Prostate gland (tissue), 2 donors: ENCODE results near the gene CHST11. TPM values are rescaled to one million over a fixed set of nuclear protein-coding genes. Genes with fewer than 3 reads are reported as not detected.

Experiments
- DNase-seq: peaks from one replicate; pipeline ENCODE4 v3.0.0-alpha.2; 2019; ENCODE audit warnings: low spot score
- H3K27ac ChIP-seq, 2 donors: fragments of 200-600 bp; sonication (generic); 2 replicates each; pipeline ENCODE4 v1.5.1; 2017 to 2019
- H3K27me3 ChIP-seq: fragments of 200-600 bp; sonication (generic); replicated peaks from 2 replicates; pipeline ENCODE4 v1.5.1; 2019; ENCODE audit not compliant: insufficient read depth
- H3K36me3 ChIP-seq, 2 donors: fragments of 200-600 bp; sonication (generic); 1 replicate in 1 of 2; 2 replicates in 1 of 2; pipeline versions ENCODE4 v1.5.1 to v1.8.1; 2017 to 2019
- H3K4me1 ChIP-seq: fragments of 200-600 bp; sonication (generic); replicated peaks from 2 replicates; pipeline ENCODE4 v1.5.1; 2019
- H3K4me3 ChIP-seq, 2 donors: fragments of 200-600 bp; sonication (generic); 2 replicates each; pipeline ENCODE4 v1.5.1; 2017 to 2019
- H3K9me3 ChIP-seq: fragments of 200-600 bp; sonication (generic); 2 replicates; pipeline ENCODE4 v1.5.1; 2017
- CTCF ChIP-seq, 4 experiments: fragments of 200-600 bp in 2 of 4; fragments of 450-650 bp in 2 of 4; sonication (generic) in 2 of 4; IDR thresholded peaks; 1 replicate in 3 of 4; 2 replicates in 1 of 4; pipeline ENCODE4 v1.5.1; 2016 to 2019; ENCODE audit warnings: antibody characterized with exemption in 4 of 4, mild to moderate bottlenecking in 2 of 4, moderate library complexity in 2 of 4
- POLR2A ChIP-seq: fragments of 450-650 bp; IDR thresholded peaks from one replicate; pipeline ENCODE4 v1.6.1; 2016; ENCODE audit warnings: antibody characterized with exemption, mild to moderate bottlenecking
- POLR2AphosphoS5 ChIP-seq: sonication (generic); formaldehyde crosslinking; IDR thresholded peaks from one replicate; pipeline ENCODE4 v1.6.1; 2017; ENCODE audit warnings: antibody characterized with exemption
- WGBS: methylation state at CpG from one replicate; pipeline ENCODE4 v1.1.5; 2018; 5-methylcytosine and 5-hydroxymethylcytosine counted together
- intact Hi-C: fragments of 100-400 bp; cut with DNase I; formaldehyde crosslinking; loops from one replicate; pipeline ENCODE4 v1.14.2; 2022
- total RNA-seq, 2 donors: library from RNA; depleted of rRNA; stranded (reverse); fragments of >200 nt; gene quantifications; one replicate each; pipeline ENCODE4 v1.1.0, GENCODE V29; 2016

The CHST11 gene
- total RNA-seq, 2 donors from 2014 or later = 10.4 to 25.4 TPM

- no peak for DNase-seq
Measured at GRCh38 chr12:104656921-104657320, 200.2 kb downstream of the CHST11 start.

GRCh38 chr12:104657726-104658484 lies 201.2 kb downstream of the CHST11 start:
- Histone ChIP-seq H3K27ac (no peak overlapping the region), H3K27me3 (no peaks in the 10 kb centered on the region), H3K9me3 (no peaks in the 10 kb centered on the region), H3K4me3 (no peak overlapping the region), H3K4me1 (no peaks in the 10 kb centered on the region), H3K36me3 (no peaks in the 10 kb centered on the region)
- intact Hi-C loops = no loop called here
- WGBS = 79% methylated on average over 13 of the region's 13 CpGs
- no peak for DNase-seq
- TF ChIP-seq POLR2A (no peak), POLR2AphosphoS5 (no peak), CTCF (IDR thresholded peaks at IDR 0.05) (no peak)

More at GRCh38 chr12:104656921-104657320, 200.2 kb downstream of the CHST11 start:
- no peak overlapping the region for H3K4me3 ChIP-seq
- no peak overlapping the region for H3K27ac ChIP-seq
- TF ChIP-seq CTCF (IDR thresholded peaks at IDR 0.05) (no peak), POLR2A (no peak), POLR2AphosphoS5 (no peak)
- no peaks in the 10 kb centered on the region for H3K27me3 ChIP-seq
- H3K4me1 ChIP-seq = no peaks in the 10 kb centered on the region
- WGBS = 44% methylated on average over 5 of the region's 5 CpGs
- H3K36me3 ChIP-seq = no peaks in the 10 kb centered on the region
- intact Hi-C loops = no loop called here
- no peaks in the 10 kb centered on the region for H3K9me3 ChIP-seq

- no peak for TF ChIP-seq POLR2AphosphoS5
- TF ChIP-seq CTCF (IDR thresholded peaks at IDR 0.05) = no peak
- TF ChIP-seq POLR2A = no peak
- intact Hi-C loops = no loop called here
- no peak for DNase-seq
- 96% methylated on average over 5 of the region's 5 CpGs for WGBS
- Histone ChIP-seq H3K4me1 (no peaks in the 10 kb centered on the region), H3K27me3 (no peaks in the 10 kb centered on the region), H3K4me3 (no peak overlapping the region), H3K9me3 (no peaks in the 10 kb centered on the region), H3K36me3 (no peaks in the 10 kb centered on the region), H3K27ac (no peak overlapping the region)
Measured at GRCh38 chr12:104659058-104659457, 202.3 kb downstream of the CHST11 start.

GRCh38 chr12:104662203-104662602 lies 205.5 kb downstream of the CHST11 start:
- no peak overlapping the region for H3K27ac ChIP-seq
- DNase-seq = no peak
- no peaks in the 10 kb centered on the region for H3K36me3 ChIP-seq
- H3K4me3 ChIP-seq = no peak overlapping the region
- TF ChIP-seq POLR2A (no peak), POLR2AphosphoS5 (no peak), CTCF (IDR thresholded peaks at IDR 0.05) (no peak)
- WGBS = 58% methylated on average over 6 of the region's 6 CpGs
- no peaks in the 10 kb centered on the region for H3K4me1 ChIP-seq
- intact Hi-C loops = loop anchor here (5.0 kb wide), 1 partner anchor 35 kb away; no protein-coding TSS in a partner anchor
- no peaks in the 10 kb centered on the region for H3K27me3 ChIP-seq
- H3K9me3 ChIP-seq = no peaks in the 10 kb centered on the region

GRCh38 chr12:104662908-104663307 lies 206.2 kb downstream of the CHST11 start:
- TF ChIP-seq CTCF (IDR thresholded peaks at IDR 0.05) (no peak), POLR2A (no peak), POLR2AphosphoS5 (no peak)
- H3K9me3 ChIP-seq = no peaks in the 10 kb centered on the region
- H3K27me3 ChIP-seq = no peaks in the 10 kb centered on the region
- 85% methylated on average over 9 of the region's 9 CpGs for WGBS
- no peaks in the 10 kb centered on the region for H3K36me3 ChIP-seq
- no peak overlapping the region for H3K4me3 ChIP-seq
- DNase-seq = no peak
- no peak overlapping the region for H3K27ac ChIP-seq
- no peaks in the 10 kb centered on the region for H3K4me1 ChIP-seq
- intact Hi-C loops = loop anchor here (5.0 kb wide), 1 partner anchor 36 kb away; no protein-coding TSS in a partner anchor
